ENCODE data around the gene CD7.

DNA sequence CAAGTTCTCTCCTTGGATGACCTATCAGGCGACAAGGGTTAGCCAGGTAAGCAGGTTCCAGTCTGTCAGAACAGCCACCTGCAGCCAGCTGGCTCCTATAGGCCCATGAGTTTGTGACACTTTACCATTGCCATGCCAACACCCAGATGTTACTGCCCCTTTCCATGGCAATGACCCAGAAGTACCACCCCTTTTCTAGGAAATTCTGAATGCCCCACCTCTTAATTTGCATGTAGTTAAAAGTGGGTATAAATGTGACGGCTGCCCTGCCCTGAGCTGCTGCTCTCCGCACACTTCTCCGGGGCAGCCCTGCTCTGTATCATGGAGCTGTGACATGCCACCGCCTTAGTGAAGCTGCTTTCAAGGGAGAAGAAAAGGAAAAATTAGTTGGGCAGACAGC, 26.2 kb upstream of the CD7 start:
- TF ChIP-seq, protein P1, sequence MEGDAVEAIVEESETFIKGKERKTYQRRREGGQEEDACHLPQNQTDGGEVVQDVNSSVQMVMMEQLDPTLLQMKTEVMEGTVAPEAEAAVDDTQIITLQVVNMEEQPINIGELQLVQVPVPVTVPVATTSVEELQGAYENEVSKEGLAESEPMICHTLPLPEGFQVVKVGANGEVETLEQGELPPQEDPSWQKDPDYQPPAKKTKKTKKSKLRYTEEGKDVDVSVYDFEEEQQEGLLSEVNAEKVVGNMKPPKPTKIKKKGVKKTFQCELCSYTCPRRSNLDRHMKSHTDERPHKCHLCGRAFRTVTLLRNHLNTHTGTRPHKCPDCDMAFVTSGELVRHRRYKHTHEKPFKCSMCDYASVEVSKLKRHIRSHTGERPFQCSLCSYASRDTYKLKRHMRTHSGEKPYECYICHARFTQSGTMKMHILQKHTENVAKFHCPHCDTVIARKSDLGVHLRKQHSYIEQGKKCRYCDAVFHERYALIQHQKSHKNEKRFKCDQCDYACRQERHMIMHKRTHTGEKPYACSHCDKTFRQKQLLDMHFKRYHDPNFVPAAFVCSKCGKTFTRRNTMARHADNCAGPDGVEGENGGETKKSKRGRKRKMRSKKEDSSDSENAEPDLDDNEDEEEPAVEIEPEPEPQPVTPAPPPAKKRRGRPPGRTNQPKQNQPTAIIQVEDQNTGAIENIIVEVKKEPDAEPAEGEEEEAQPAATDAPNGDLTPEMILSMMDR (IDR thresholded peaks at IDR 0.05) = no peak
- TF ChIP-seq EZH2 (IDR thresholded peaks at IDR 0.05) (no peak), EZH2phosphoT487 (IDR thresholded peaks at IDR 0.05) (no peak)

Data from neural progenitor cell (in vitro differentiated cells).